Measurements from ENCODE around the gene NECAB3. TPM values are rescaled to one million over a fixed set of nuclear protein-coding genes. Genes with fewer than 3 reads are reported as not detected.
A peak's percentile ranks its signal among the peaks of the same experiment; 100 is the strongest.

Gene NECAB3
- polyA plus RNA-seq, 1 of the 3 experiments (the other 2 are of a cell fraction) = 20.1 TPM

GRCh38 chr20:33654680-33655161 is 19.5 kb downstream of the NECAB3 start:
- H3K27me3 ChIP-seq (ENCODE audit: insufficient read depth) = no peaks in the 10 kb centered on the region
- POLR2A ChIA-PET = interaction anchor here (0.7 to 2.8 kb wide), 6 partner anchors 10 to 205 kb away, joined by 3 to 17 read pairs (median 4); partner anchors contain the start of genes ACTL10 and PXMP4
- TF ChIP-seq IRF3 (IDR thresholded peaks at IDR 0.05; ENCODE audit: low read depth, low read length) = no peak
- TF ChIP-seq RFX5 (IDR thresholded peaks at IDR 0.05; ENCODE audit: low read length) = no peak
- TF ChIP-seq MXI1 (IDR thresholded peaks at IDR 0.05; ENCODE audit: low read depth, low read length) = no peak
- TF ChIP-seq TEAD4 (IDR thresholded peaks at IDR 0.05; ENCODE audit: borderline replicate concordance, insufficient read depth) = no peak
- no peak for TF ChIP-seq GABPA (IDR thresholded peaks at IDR 0.05; ENCODE audit: low read depth)
- no peak for TF ChIP-seq NFIC (IDR thresholded peaks at IDR 0.05; ENCODE audit: borderline replicate concordance)
- TF ChIP-seq MAX (IDR thresholded peaks at IDR 0.05; ENCODE audit: low read depth) = no peak
- TF ChIP-seq SMC3 (IDR thresholded peaks at IDR 0.05; ENCODE audit: low read depth, low read length) = no peak
- TF ChIP-seq JUND (IDR thresholded peaks at IDR 0.05) = no peak
- TF ChIP-seq EZH2phosphoT487 (IDR thresholded peaks at IDR 0.05; ENCODE audit: borderline replicate concordance, low read depth) = no peak
- no peak for TF ChIP-seq ELF1 (IDR thresholded peaks at IDR 0.05)
- TF ChIP-seq FOXJ3 (CRISPR knock-in tag; IDR thresholded peaks at IDR 0.05) = no peak
- TF ChIP-seq, protein P1, sequence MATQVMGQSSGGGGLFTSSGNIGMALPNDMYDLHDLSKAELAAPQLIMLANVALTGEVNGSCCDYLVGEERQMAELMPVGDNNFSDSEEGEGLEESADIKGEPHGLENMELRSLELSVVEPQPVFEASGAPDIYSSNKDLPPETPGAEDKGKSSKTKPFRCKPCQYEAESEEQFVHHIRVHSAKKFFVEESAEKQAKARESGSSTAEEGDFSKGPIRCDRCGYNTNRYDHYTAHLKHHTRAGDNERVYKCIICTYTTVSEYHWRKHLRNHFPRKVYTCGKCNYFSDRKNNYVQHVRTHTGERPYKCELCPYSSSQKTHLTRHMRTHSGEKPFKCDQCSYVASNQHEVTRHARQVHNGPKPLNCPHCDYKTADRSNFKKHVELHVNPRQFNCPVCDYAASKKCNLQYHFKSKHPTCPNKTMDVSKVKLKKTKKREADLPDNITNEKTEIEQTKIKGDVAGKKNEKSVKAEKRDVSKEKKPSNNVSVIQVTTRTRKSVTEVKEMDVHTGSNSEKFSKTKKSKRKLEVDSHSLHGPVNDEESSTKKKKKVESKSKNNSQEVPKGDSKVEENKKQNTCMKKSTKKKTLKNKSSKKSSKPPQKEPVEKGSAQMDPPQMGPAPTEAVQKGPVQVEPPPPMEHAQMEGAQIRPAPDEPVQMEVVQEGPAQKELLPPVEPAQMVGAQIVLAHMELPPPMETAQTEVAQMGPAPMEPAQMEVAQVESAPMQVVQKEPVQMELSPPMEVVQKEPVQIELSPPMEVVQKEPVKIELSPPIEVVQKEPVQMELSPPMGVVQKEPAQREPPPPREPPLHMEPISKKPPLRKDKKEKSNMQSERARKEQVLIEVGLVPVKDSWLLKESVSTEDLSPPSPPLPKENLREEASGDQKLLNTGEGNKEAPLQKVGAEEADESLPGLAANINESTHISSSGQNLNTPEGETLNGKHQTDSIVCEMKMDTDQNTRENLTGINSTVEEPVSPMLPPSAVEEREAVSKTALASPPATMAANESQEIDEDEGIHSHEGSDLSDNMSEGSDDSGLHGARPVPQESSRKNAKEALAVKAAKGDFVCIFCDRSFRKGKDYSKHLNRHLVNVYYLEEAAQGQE (IDR thresholded peaks at IDR 0.05; ENCODE audit: low read depth, low read length) = no peak
- no peak for TF ChIP-seq RCOR1 (IDR thresholded peaks at IDR 0.05; ENCODE audit: low read length)
- no peak for TF ChIP-seq EP300 (IDR thresholded peaks at IDR 0.05; ENCODE audit: borderline replicate concordance in 1 of 2, low read depth in 1 of 2, low read length in 1 of 2)
- TF ChIP-seq, protein P2, sequence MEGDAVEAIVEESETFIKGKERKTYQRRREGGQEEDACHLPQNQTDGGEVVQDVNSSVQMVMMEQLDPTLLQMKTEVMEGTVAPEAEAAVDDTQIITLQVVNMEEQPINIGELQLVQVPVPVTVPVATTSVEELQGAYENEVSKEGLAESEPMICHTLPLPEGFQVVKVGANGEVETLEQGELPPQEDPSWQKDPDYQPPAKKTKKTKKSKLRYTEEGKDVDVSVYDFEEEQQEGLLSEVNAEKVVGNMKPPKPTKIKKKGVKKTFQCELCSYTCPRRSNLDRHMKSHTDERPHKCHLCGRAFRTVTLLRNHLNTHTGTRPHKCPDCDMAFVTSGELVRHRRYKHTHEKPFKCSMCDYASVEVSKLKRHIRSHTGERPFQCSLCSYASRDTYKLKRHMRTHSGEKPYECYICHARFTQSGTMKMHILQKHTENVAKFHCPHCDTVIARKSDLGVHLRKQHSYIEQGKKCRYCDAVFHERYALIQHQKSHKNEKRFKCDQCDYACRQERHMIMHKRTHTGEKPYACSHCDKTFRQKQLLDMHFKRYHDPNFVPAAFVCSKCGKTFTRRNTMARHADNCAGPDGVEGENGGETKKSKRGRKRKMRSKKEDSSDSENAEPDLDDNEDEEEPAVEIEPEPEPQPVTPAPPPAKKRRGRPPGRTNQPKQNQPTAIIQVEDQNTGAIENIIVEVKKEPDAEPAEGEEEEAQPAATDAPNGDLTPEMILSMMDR (IDR thresholded peaks at IDR 0.05) = no peak
- no peak for TF ChIP-seq TAF1 (IDR thresholded peaks at IDR 0.05; ENCODE audit: borderline replicate concordance, low read depth, low read length)
- no peak overlapping the region for H3K27ac ChIP-seq (ENCODE audit: low read depth in 2 of 2, low read length in 1 of 2)
- H4K20me1 ChIP-seq (ENCODE audit: insufficient read depth) = no peaks in the 10 kb centered on the region
- peaks cover 0 to 26% of the 10 kb centered on the region in 2 experiments; a peak in 2 of 4 replicates for H3K4me1 ChIP-seq (ENCODE audit: control insufficient read depth in 1 of 2, insufficient read depth in 2 of 2, low read depth in 1 of 2, low read length in 1 of 2)
- no peak overlapping the region for H3K4me2 ChIP-seq
- H3F3A ChIP-seq (replicated peaks; ENCODE audit: insufficient read depth) = peaks cover 13% of the 10 kb centered on the region
- H3K79me2 ChIP-seq (ENCODE audit: insufficient read depth) = no peaks in the 10 kb centered on the region
- no peaks in the 10 kb centered on the region for H3K9me3 ChIP-seq
- peaks cover 0 to 6% of the 10 kb centered on the region in 2 experiments for H3K36me3 ChIP-seq (replicated peaks in 1 of 2; ENCODE audit: control insufficient read depth in 1 of 2, insufficient read depth in 2 of 2, low read length in 1 of 2)
- H3K9me2 ChIP-seq = no peaks in the 10 kb centered on the region
- 89% methylated on average over 14 of the region's 14 CpGs for WGBS (ENCODE audit: low lambda C conversion rate)
- no peak overlapping the region for H3K9ac ChIP-seq
- no peak overlapping the region for H2AFZ ChIP-seq (ENCODE audit: low read depth)
- no peak overlapping the region for H3K4me3 ChIP-seq (ENCODE audit: low read depth in 2 of 2, low read length in 1 of 2)
- peak; percentile 36 for DNase-seq
- CTCF ChIA-PET = interaction anchor here (0.8 to 9.2 kb wide), 6 partner anchors 12 to 197 kb away, joined by 3 to 114 read pairs (median 20); partner anchors contain the start of genes ACTL10 and C20orf144
